ENCODE results near the gene ZBTB24. TPM values are rescaled to one million over a fixed set of nuclear protein-coding genes. Genes with fewer than 3 reads are reported as not detected.

Gene ZBTB24
- polyA plus RNA-seq, 3 donors = 3.1 to 4.7 (median 3.4) TPM

DNA sequence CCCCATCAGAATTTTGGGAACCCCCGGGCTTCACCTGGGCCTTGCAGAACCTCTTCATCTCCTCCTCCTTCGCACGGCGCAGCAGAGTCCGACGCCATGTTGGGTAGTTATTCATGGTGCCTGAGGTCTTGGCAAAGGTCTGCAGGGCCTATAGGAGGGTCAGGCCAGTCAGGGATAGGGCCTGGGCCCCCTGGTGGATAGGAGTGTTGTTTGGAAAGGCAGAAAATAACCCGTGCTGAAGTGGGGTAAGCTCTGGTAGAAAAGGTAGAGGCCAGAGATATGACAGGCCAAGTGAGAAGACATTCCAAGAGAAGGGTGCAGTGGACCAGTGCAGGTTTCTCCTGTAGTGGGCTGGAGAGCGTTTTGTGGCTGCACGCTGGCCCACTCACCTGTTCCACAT lies 37.6 kb downstream of the ZBTB24 start:
- Histone ChIP-seq H3K4me2 (replicated peaks; ENCODE audit: extremely low read depth, low read length, poor library complexity, severe bottlenecking) (no peak overlapping the region), H3K36me3 (replicated peaks in 1 of 2; ENCODE audit: control insufficient read depth in 1 of 2, insufficient read depth in 2 of 2, low read length in 2 of 2) (peaks cover 61 to 78% of the 10 kb centered on the region in 2 donors), H3K4me1 (ENCODE audit: control insufficient read depth in 1 of 2, insufficient read depth in 2 of 2, low read length in 2 of 2) (peaks cover 11 to 27% of the 10 kb centered on the region in 2 donors), H3K4me3 (replicated peaks in 1 of 3; ENCODE audit: low read depth in 2 of 3, low read length in 3 of 3) (no peak overlapping the region), H3K27me3 (ENCODE audit: control insufficient read depth in 2 of 2, insufficient read depth in 2 of 2, low read length in 2 of 2) (no peaks in the 10 kb centered on the region), H4K20me1 (ENCODE audit: insufficient read depth, low read length) (peaks cover 81% of the 10 kb centered on the region), H2AFZ (ENCODE audit: insufficient read depth, low read depth, low read length, poor library complexity, severe bottlenecking) (no peak overlapping the region), H3K9me3 (replicated peaks in 1 of 2; ENCODE audit: control insufficient read depth in 1 of 2, insufficient read depth in 1 of 2, low read length in 2 of 2) (no peaks in the 10 kb centered on the region), H3K9ac (ENCODE audit: insufficient read depth, low read length, poor library complexity, severe bottlenecking) (no peak overlapping the region), H3K27ac (ENCODE audit: low read depth in 1 of 2, low read length in 2 of 2) (no peak overlapping the region), H3K79me2 (ENCODE audit: insufficient read depth, low read length) (peaks cover 17% of the 10 kb centered on the region)
- H3K4me3 Mint-ChIP-seq = no peak overlapping the region
- H3K4me1 Mint-ChIP-seq = peaks cover 43% of the 10 kb centered on the region
- H3K27me3 Mint-ChIP-seq (ENCODE audit: low read depth in 3 of 3) = peaks cover 0 to 4% (median 1%) of the 10 kb centered on the region in 3 donors
- peaks cover 0 to 2% (median 0%) of the 10 kb centered on the region in 7 donors for H3K9me3 Mint-ChIP-seq
- 83% methylated on average over 5 of the region's 9 CpGs for WGBS (ENCODE audit: insufficient coverage)
- no peak for DNase-seq
- intact Hi-C loops (cut with micrococcal nuclease) = no loop called here
- H3K27ac Mint-ChIP-seq = peak overlapping the region in 4 of 7 donors; percentile 21 to 63 (median 40)
- TF ChIP-seq, protein P1, sequence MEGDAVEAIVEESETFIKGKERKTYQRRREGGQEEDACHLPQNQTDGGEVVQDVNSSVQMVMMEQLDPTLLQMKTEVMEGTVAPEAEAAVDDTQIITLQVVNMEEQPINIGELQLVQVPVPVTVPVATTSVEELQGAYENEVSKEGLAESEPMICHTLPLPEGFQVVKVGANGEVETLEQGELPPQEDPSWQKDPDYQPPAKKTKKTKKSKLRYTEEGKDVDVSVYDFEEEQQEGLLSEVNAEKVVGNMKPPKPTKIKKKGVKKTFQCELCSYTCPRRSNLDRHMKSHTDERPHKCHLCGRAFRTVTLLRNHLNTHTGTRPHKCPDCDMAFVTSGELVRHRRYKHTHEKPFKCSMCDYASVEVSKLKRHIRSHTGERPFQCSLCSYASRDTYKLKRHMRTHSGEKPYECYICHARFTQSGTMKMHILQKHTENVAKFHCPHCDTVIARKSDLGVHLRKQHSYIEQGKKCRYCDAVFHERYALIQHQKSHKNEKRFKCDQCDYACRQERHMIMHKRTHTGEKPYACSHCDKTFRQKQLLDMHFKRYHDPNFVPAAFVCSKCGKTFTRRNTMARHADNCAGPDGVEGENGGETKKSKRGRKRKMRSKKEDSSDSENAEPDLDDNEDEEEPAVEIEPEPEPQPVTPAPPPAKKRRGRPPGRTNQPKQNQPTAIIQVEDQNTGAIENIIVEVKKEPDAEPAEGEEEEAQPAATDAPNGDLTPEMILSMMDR (IDR thresholded peaks at IDR 0.05) = no peak
- H3K36me3 Mint-ChIP-seq = peaks cover 50 to 76% of the 10 kb centered on the region in 2 donors

DNA sequence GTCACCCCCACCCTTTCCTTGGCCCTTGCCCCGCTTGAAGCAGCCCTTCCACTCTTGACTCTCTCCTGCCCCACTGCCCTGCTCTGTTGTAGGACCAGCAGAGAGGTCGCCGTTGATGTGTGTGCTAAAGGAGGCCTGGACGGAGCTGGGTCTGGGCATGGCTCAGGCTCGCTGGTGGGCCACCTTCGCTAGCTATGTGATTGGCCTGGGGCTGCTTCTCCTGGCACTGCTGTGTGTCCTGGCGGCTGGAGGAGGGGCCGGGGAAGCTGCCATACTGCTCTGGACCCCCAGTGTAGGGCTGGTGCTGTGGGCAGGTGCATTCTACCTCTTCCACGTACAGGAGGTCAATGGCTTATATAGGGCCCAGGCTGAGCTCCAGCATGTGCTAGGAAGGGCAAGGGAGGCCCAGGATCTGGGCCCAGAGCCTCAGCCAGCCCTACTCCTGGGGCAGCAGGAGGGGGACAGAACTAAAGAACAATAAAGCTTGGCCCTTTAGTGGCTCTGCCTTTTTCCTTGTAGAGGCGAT lies 39.5 kb downstream of the ZBTB24 start:
- peaks cover 42 to 59% of the 10 kb centered on the region in 2 donors for H3K36me3 Mint-ChIP-seq
- H3K9me3 ChIP-seq (replicated peaks in 1 of 2; ENCODE audit: control insufficient read depth in 1 of 2, insufficient read depth in 1 of 2, low read length in 2 of 2) = no peaks in the 10 kb centered on the region
- peaks cover 12% of the 10 kb centered on the region for H3K79me2 ChIP-seq (ENCODE audit: insufficient read depth, low read length)
- no peak overlapping the region for H2AFZ ChIP-seq (ENCODE audit: insufficient read depth, low read depth, low read length, poor library complexity, severe bottlenecking)
- H3K4me3 Mint-ChIP-seq = no peak overlapping the region
- WGBS (ENCODE audit: insufficient coverage) = 98% methylated on average over 8 of the region's 10 CpGs
- no peak overlapping the region for H3K27ac ChIP-seq (ENCODE audit: low read depth in 1 of 2, low read length in 2 of 2)
- peaks cover 17 to 36% of the 10 kb centered on the region in 2 donors for H3K4me1 ChIP-seq (ENCODE audit: control insufficient read depth in 1 of 2, insufficient read depth in 2 of 2, low read length in 2 of 2)
- no peak overlapping the region for H3K4me3 ChIP-seq (replicated peaks in 1 of 3; ENCODE audit: low read depth in 2 of 3, low read length in 3 of 3)
- peaks cover 42 to 59% of the 10 kb centered on the region in 2 donors for H3K36me3 ChIP-seq (replicated peaks in 1 of 2; ENCODE audit: control insufficient read depth in 1 of 2, insufficient read depth in 2 of 2, low read length in 2 of 2)
- TF ChIP-seq, protein P1 (IDR thresholded peaks at IDR 0.05) = no peak
- DNase-seq = no peak
- intact Hi-C loops (cut with micrococcal nuclease) = loop anchor here (5.0 kb wide), 1 partner anchor 39 kb away; the partner anchor contains the start of gene ZBTB24 (in 2 of the 2)
- peaks cover 1 to 11% (median 4%) of the 10 kb centered on the region in 3 donors for H3K27me3 Mint-ChIP-seq (ENCODE audit: low read depth in 3 of 3)
- no peak overlapping the region for H3K9ac ChIP-seq (ENCODE audit: insufficient read depth, low read length, poor library complexity, severe bottlenecking)
- H3K27me3 ChIP-seq (ENCODE audit: control insufficient read depth in 2 of 2, insufficient read depth in 2 of 2, low read length in 2 of 2) = peaks cover 0 to 4% of the 10 kb centered on the region in 2 donors
- peaks cover 40% of the 10 kb centered on the region for H3K4me1 Mint-ChIP-seq
- no peak overlapping the region for H3K4me2 ChIP-seq (replicated peaks; ENCODE audit: extremely low read depth, low read length, poor library complexity, severe bottlenecking)
- peaks cover 62% of the 10 kb centered on the region for H4K20me1 ChIP-seq (ENCODE audit: insufficient read depth, low read length)
- H3K9me3 Mint-ChIP-seq = peaks cover 0 to 2% (median 0%) of the 10 kb centered on the region in 7 donors
- peak overlapping the region in 4 of 7 donors; percentile 27 to 76 (median 52) for H3K27ac Mint-ChIP-seq
